Hepatocyte (in vitro differentiated cells): ENCODE results near the gene RASGRP2. TPM values are rescaled to one million over a fixed set of nuclear protein-coding genes. Genes with fewer than 3 reads are reported as not detected.

Experiments
- DNase-seq: peaks from one replicate; pipeline ENCODE4 v3.0.0-alpha.2; 2016; ENCODE audit warnings: low spot score
- H2AFZ ChIP-seq: fragments of 200-600 bp; sonication (generic); 2 replicates; pipeline ENCODE4 v1.6.0; 2016; ENCODE audit warnings: antibody characterized with exemption, mild to moderate bottlenecking
- H3K27ac ChIP-seq: fragments of 200-600 bp; sonication (generic); 2 replicates; pipeline ENCODE4 v1.5.1; 2016; ENCODE audit warnings: mild to moderate bottlenecking
- H3K27me3 ChIP-seq: fragments of 200-600 bp; sonication (generic); 2 replicates; pipeline ENCODE4 v1.6.1; 2016
- H3K36me3 ChIP-seq: fragments of 200-600 bp; sonication (generic); replicated peaks from 2 replicates; pipeline ENCODE4 v1.5.1; 2016; ENCODE audit warnings: low read depth; ENCODE audit not compliant: insufficient read depth
- H3K4me1 ChIP-seq: fragments of 200-600 bp; sonication (generic); 2 replicates; pipeline ENCODE4 v1.5.1; 2016; ENCODE audit warnings: mild to moderate bottlenecking, moderate library complexity; ENCODE audit not compliant: insufficient read depth
- H3K4me2 ChIP-seq: fragments of 200-600 bp; sonication (generic); 2 replicates; pipeline ENCODE4 v1.6.0; 2016
- H3K4me3 ChIP-seq: fragments of 200-600 bp; sonication (generic); 2 replicates; pipeline ENCODE4 v1.5.1; 2016; ENCODE audit warnings: mild to moderate bottlenecking
- H3K79me2 ChIP-seq: fragments of 200-600 bp; sonication (generic); 2 replicates; pipeline ENCODE4 v1.6.0; 2017; ENCODE audit warnings: mild to moderate bottlenecking
- H3K9me2 ChIP-seq: fragments of 200-600 bp; sonication (generic); replicated peaks from 2 replicates; pipeline ENCODE4 v1.6.0; 2017; ENCODE audit warnings: mild to moderate bottlenecking; ENCODE audit not compliant: insufficient read depth
- H3K9me3 ChIP-seq: fragments of 200-600 bp; sonication (generic); 2 replicates; pipeline ENCODE4 v1.5.1; 2016; ENCODE audit warnings: low read depth, mild to moderate bottlenecking
- H4K20me1 ChIP-seq: fragments of 200-600 bp; sonication (generic); 2 replicates; pipeline ENCODE4 v1.6.0; 2016; ENCODE audit warnings: mild to moderate bottlenecking; ENCODE audit not compliant: insufficient read depth, poor library complexity, severe bottlenecking
- EZH2 ChIP-seq: fragments of 200-600 bp; sonication (generic); IDR thresholded peaks from 2 replicates; pipeline ENCODE4 v1.6.1; 2016; ENCODE audit warnings: antibody characterized with exemption, mild to moderate bottlenecking, borderline replicate concordance
- EZH2phosphoT487 ChIP-seq: fragments of 200-600 bp; sonication (generic); IDR thresholded peaks from one replicate; pipeline ENCODE4 v1.6.1; 2018; ENCODE audit warnings: antibody characterized with exemption, mild to moderate bottlenecking, low read depth, moderate library complexity; ENCODE audit not compliant: unreplicated experiment, severe bottlenecking
- WGBS: methylation state at CpG from one replicate; pipeline ENCODE4 v1.1.6; 2016; ENCODE audit warnings: low lambda C conversion rate; ENCODE audit errors: missing lambda C conversion rate; 5-methylcytosine and 5-hydroxymethylcytosine counted together
- polyA plus RNA-seq: library from polyadenylated mRNA; unstranded; fragments of >200 nt; fragmentation: Nextera tagmentation; extraction: Ambion mirVana; gene quantifications from 2 replicates; pipeline ENCODE4 v1.2.1, GENCODE V29; 2016
- total RNA-seq: library from RNA; depleted of rRNA; stranded (reverse); fragments of >200 nt; gene quantifications from 2 replicates; pipeline ENCODE4 v1.2.3, GENCODE V29; 2014
- TF ChIP-seq, protein P1 (sequence below): fragments of 200-600 bp; sonication (generic); IDR thresholded peaks from 2 replicates; pipeline ENCODE4 v1.5.1; 2016; ENCODE audit warnings: antibody characterized with exemption, mild to moderate bottlenecking; ENCODE audit not compliant: poor library complexity

The RASGRP2 gene
- total and polyA plus RNA-seq, 2 experiments from 2014 or later: 0.10 to 3.2 TPM

DNA sequence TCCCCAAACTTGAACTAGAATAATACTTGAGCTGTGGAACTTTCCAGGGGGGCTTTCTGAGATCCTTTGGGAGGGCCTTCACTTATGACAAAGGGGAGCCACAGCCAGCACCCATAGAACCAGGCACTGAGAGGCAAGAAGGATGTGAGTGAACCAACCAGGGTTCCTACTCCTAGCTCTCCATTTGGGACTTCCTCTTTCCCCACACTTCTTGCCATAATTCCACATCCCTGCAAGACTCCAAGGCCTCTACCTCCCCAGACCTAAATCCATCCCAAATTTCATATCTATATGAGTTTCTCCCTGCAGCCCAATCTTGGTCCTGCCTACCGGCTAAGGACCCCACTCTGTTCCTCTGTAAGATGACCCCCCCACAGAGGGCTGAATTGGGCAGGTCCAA, 52.4 kb downstream of the RASGRP2 start:
- TF ChIP-seq EZH2 (no peak), EZH2phosphoT487 (no peak)
- TF ChIP-seq, protein P1, sequence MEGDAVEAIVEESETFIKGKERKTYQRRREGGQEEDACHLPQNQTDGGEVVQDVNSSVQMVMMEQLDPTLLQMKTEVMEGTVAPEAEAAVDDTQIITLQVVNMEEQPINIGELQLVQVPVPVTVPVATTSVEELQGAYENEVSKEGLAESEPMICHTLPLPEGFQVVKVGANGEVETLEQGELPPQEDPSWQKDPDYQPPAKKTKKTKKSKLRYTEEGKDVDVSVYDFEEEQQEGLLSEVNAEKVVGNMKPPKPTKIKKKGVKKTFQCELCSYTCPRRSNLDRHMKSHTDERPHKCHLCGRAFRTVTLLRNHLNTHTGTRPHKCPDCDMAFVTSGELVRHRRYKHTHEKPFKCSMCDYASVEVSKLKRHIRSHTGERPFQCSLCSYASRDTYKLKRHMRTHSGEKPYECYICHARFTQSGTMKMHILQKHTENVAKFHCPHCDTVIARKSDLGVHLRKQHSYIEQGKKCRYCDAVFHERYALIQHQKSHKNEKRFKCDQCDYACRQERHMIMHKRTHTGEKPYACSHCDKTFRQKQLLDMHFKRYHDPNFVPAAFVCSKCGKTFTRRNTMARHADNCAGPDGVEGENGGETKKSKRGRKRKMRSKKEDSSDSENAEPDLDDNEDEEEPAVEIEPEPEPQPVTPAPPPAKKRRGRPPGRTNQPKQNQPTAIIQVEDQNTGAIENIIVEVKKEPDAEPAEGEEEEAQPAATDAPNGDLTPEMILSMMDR: no peak
- Histone ChIP-seq H3K9me3 (no peaks in the 10 kb centered on the region), H2AFZ (no peak overlapping the region), H3K4me1 (no peaks in the 10 kb centered on the region), H3K4me3 (no peak overlapping the region), H3K27ac (no peak overlapping the region), H3K79me2 (no peaks in the 10 kb centered on the region), H3K27me3 (peaks cover 47% of the 10 kb centered on the region), H4K20me1 (no peaks in the 10 kb centered on the region), H3K36me3 (no peaks in the 10 kb centered on the region), H3K9me2 (no peaks in the 10 kb centered on the region), H3K4me2 (no peak overlapping the region)
- WGBS: 100% methylated on average over 1 of the region's 1 CpG
- DNase-seq: no peak

DNA sequence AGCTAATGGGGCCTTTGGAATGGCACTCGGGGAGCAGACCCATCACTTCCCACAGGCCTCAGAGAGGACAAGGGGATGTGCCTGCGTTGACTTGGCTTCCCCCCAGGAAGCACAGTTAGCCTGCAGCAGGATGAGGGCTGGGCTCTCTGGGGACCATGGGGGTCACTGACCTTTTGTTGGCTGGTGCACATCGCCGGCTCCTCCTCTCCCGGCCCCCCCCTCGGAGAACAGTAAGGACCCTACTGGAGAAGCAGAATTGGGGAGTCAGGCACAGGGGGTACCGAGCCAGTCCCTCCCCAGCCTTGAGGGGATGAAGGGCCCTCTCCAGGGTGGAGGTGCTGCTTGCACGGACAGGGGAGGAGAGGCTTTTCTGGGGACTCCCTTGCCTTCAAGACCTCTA, 53.7 kb downstream of the RASGRP2 start:
- no peak overlapping the region for H3K27ac ChIP-seq
- H3K4me3 ChIP-seq: no peak overlapping the region
- no peaks in the 10 kb centered on the region for H3K36me3 ChIP-seq
- peaks cover 39% of the 10 kb centered on the region for H3K27me3 ChIP-seq
- 79% methylated on average over 8 of the region's 8 CpGs for WGBS
- H3K4me1 ChIP-seq: no peaks in the 10 kb centered on the region
- no peak overlapping the region for H3K4me2 ChIP-seq
- H3K79me2 ChIP-seq: no peaks in the 10 kb centered on the region
- DNase-seq: no peak
- no peak overlapping the region for H2AFZ ChIP-seq
- no peaks in the 10 kb centered on the region for H4K20me1 ChIP-seq
- H3K9me3 ChIP-seq: no peaks in the 10 kb centered on the region
- no peaks in the 10 kb centered on the region for H3K9me2 ChIP-seq
- TF ChIP-seq EZH2phosphoT487: no peak
- TF ChIP-seq, protein P1: no peak

DNA sequence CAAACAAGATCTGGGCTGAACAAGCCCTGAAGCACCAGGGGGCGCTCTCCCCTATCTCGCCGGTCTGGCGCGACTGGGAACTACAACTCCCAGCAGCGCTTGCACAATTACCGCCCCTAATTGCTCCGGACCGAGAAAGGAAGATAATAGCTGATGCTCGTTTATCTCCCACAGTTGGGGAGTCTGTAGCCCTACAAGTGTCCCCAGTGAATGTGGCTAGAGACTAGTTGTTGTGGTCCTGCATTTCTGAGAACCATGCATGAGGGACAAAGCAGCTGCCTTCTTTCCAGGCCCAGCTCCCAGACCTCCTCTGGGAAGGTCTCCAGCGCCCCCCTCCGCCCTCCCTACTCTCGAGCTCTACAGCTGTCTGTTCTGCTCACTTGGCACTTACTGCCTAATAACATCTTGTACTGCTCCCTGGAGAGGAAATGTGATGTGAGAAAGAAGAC, 55.4 kb downstream of the RASGRP2 start:
- TF ChIP-seq EZH2 (no peak), EZH2phosphoT487 (no peak)
- TF ChIP-seq, protein P1: peak; percentile 75
- WGBS: 2% methylated on average over 13 of the region's 13 CpGs
- H2AFZ ChIP-seq: peak overlapping the region; percentile 57
- no peak overlapping the region for H3K27ac ChIP-seq
- H3K4me1 ChIP-seq: no peaks in the 10 kb centered on the region
- H3K36me3 ChIP-seq: no peaks in the 10 kb centered on the region
- H3K4me3 ChIP-seq: no peak overlapping the region
- no peaks in the 10 kb centered on the region for H3K9me2 ChIP-seq
- H3K79me2 ChIP-seq: no peaks in the 10 kb centered on the region
- H3K4me2 ChIP-seq: peak overlapping the region; percentile 76
- no peaks in the 10 kb centered on the region for H4K20me1 ChIP-seq
- H3K27me3 ChIP-seq: peaks cover 25% of the 10 kb centered on the region
- no peaks in the 10 kb centered on the region for H3K9me3 ChIP-seq
- peak; percentile 93 for DNase-seq
